H1 (cell line): ENCODE results near the gene CUL1. TPM values are rescaled to one million over a fixed set of nuclear protein-coding genes. Genes with fewer than 3 reads are reported as not detected.
A peak's percentile ranks its signal among the peaks of the same experiment; 100 is the strongest.

Source experiments
- CTCF ChIA-PET: fragments of 300-600 bp; sonication (Branson Sonifier 250); formaldehyde crosslinking; loops from one replicate; lab custom pipeline; 2021; ENCODE audit not compliant: partially characterized antibody; lab: Charles Lee
- POLR2A ChIA-PET: fragments of 300-600 bp; sonication (Branson Sonifier 250); formaldehyde crosslinking; loops from one replicate; lab custom pipeline; 2021; ENCODE audit warnings: inconsistent platforms; ENCODE audit not compliant: partially characterized antibody; lab: Charles Lee
- DNase-seq, 2 experiments: peaks; one replicate each; pipeline versions ENCODE4 v3.0.0 to v3.0.0-alpha.2; 2010 to 2022; ENCODE audit warnings: low spot score in 2 of 2, low read depth in 1 of 2, mixed read lengths in 1 of 2
- FAIRE-seq: peaks from 2 replicates; lab custom pipeline; 2011; peaks lifted over from hg19 to GRCh38; lab: Jason Lieb, UNC
- H2AFZ ChIP-seq: 2 replicates; pipeline ENCODE4 v1.8.1; 2012; ENCODE audit warnings: low read length, inconsistent platforms
- H2AK5ac ChIP-seq: 2 replicates; pipeline ENCODE4 v1.6.1; 2013; ENCODE audit warnings: low read depth, low read length
- H2BK120ac ChIP-seq: replicated peaks from 2 replicates; pipeline ENCODE3; 2013; ENCODE audit warnings: low read depth, low read length, inconsistent platforms
- H2BK12ac ChIP-seq: 2 replicates; pipeline ENCODE4 v1.6.1; 2013; ENCODE audit warnings: low read depth, low read length
- H2BK15ac ChIP-seq: 2 replicates; pipeline ENCODE4 v1.6.1; 2013; ENCODE audit warnings: low read length
- H2BK20ac ChIP-seq: 2 replicates; pipeline ENCODE4 v1.6.1; 2013; ENCODE audit warnings: low read length
- H2BK5ac ChIP-seq: 2 replicates; pipeline ENCODE4 v1.6.1; 2013; ENCODE audit warnings: low read depth, low read length
- H3K14ac ChIP-seq: 2 replicates; pipeline ENCODE4 v1.6.1; 2013; ENCODE audit warnings: inconsistent platforms; ENCODE audit not compliant: insufficient read length
- H3K18ac ChIP-seq: 2 replicates; pipeline ENCODE4 v1.6.1; 2013; ENCODE audit warnings: low read length; ENCODE audit errors: extremely low read depth
- H3K23ac ChIP-seq: 2 replicates; pipeline ENCODE4 v1.6.1; 2013; ENCODE audit warnings: inconsistent platforms; ENCODE audit not compliant: insufficient read length
- H3K23me2 ChIP-seq: 2 replicates; pipeline ENCODE4 v1.6.1; 2013; ENCODE audit warnings: low read depth, low read length
- H3K27ac ChIP-seq: 2 replicates; pipeline ENCODE4 v1.6.1; 2011; ENCODE audit warnings: low read depth, low read length, inconsistent platforms
- H3K27me3 ChIP-seq, 4 experiments: replicated peaks in 1 of 4; 1 replicate in 1 of 4; 2 replicates in 3 of 4; pipeline versions ENCODE4 v1.6.1 to v1.8.1; 2011 to 2013; ENCODE audit warnings: low read length in 3 of 4, mild to moderate bottlenecking in 3 of 4, inconsistent platforms in 2 of 4, mixed read lengths in 2 of 4, moderate library complexity in 1 of 4; ENCODE audit not compliant: control insufficient read depth in 3 of 4, insufficient read depth in 3 of 4; ENCODE audit errors: extremely low read depth in 1 of 4
- H3K36me3 ChIP-seq, 4 experiments: 2 replicates each; pipeline versions ENCODE4 v1.6.1 to v1.8.1; 2011 to 2013; ENCODE audit warnings: mild to moderate bottlenecking in 4 of 4, low read length in 3 of 4, moderate library complexity in 2 of 4, control low read depth in 1 of 4, inconsistent platforms in 1 of 4; ENCODE audit not compliant: insufficient read depth in 4 of 4, control insufficient read depth in 2 of 4
- H3K4ac ChIP-seq: replicated peaks from 2 replicates; pipeline ENCODE3; 2013; ENCODE audit warnings: low read length, low read depth, mixed read lengths, inconsistent platforms; ENCODE audit not compliant: insufficient read length
- H3K4me1 ChIP-seq, 4 experiments: replicated peaks in 1 of 4; 1 replicate in 1 of 4; 2 replicates in 3 of 4; pipeline versions ENCODE4 v1.6.1 to v1.8.1; 2011 to 2013; ENCODE audit warnings: low read length in 3 of 4, inconsistent platforms in 2 of 4, mixed read lengths in 1 of 4; ENCODE audit not compliant: insufficient read depth in 4 of 4, control insufficient read depth in 3 of 4
- H3K4me2 ChIP-seq, 2 experiments: 2 replicates each; pipeline versions ENCODE4 v1.6.1 to v1.8.1; 2011 to 2013; ENCODE audit warnings: low read depth in 2 of 2, low read length in 2 of 2, control low read depth in 1 of 2, inconsistent platforms in 1 of 2, mild to moderate bottlenecking in 1 of 2; ENCODE audit not compliant: insufficient read depth in 1 of 2
- H3K4me3 ChIP-seq, 4 experiments: fragments of 200-600, 300-600 bp in 1 of 4; sonication (generic), shearing (Covaris generic), sonication (Bioruptor Twin) in 1 of 4; 2 replicates each; pipeline versions ENCODE4 v1.5.1 to v1.8.1; 2011 to 2016; ENCODE audit warnings: low read length in 4 of 4, low read depth in 3 of 4, control low read depth in 2 of 4, inconsistent platforms in 2 of 4, mild to moderate bottlenecking in 2 of 4, mixed read lengths in 1 of 4, moderate library complexity in 1 of 4; ENCODE audit not compliant: insufficient read depth in 2 of 4; ENCODE audit errors: extremely low read depth in 1 of 4
- H3K56ac ChIP-seq: replicated peaks from 2 replicates; pipeline ENCODE3; 2013; ENCODE audit warnings: low read depth, mild to moderate bottlenecking, mixed read lengths, low read length, inconsistent platforms; ENCODE audit not compliant: insufficient read length
- H3K79me1 ChIP-seq: 2 replicates; pipeline ENCODE4 v1.6.1; 2013; ENCODE audit warnings: low read depth, low read length, control low read depth
- H3K79me2 ChIP-seq, 2 experiments: 2 replicates each; pipeline versions ENCODE4 v1.6.1 to v1.8.1; 2012 to 2013; ENCODE audit warnings: low read length in 2 of 2, mild to moderate bottlenecking in 2 of 2, inconsistent platforms in 1 of 2; ENCODE audit not compliant: insufficient read depth in 2 of 2, control insufficient read depth in 1 of 2
- H3K9ac ChIP-seq, 4 experiments: replicated peaks in 1 of 4; 1 replicate in 1 of 4; 2 replicates in 3 of 4; pipeline versions ENCODE4 v1.6.1 to v1.8.1; 2011 to 2013; ENCODE audit warnings: low read depth in 3 of 4, low read length in 3 of 4, control low read depth in 2 of 4, mild to moderate bottlenecking in 2 of 4, moderate library complexity in 2 of 4, inconsistent platforms in 1 of 4; ENCODE audit errors: extremely low read depth in 1 of 4
- H3K9me3 ChIP-seq, 2 experiments: 2 replicates each; pipeline versions ENCODE4 v1.6.1 to v1.8.1; 2012 to 2013; ENCODE audit warnings: mild to moderate bottlenecking in 2 of 2, moderate library complexity in 2 of 2, control low read depth in 1 of 2, inconsistent platforms in 1 of 2, low read depth in 1 of 2, low read length in 1 of 2, mixed read lengths in 1 of 2; ENCODE audit not compliant: insufficient read depth in 2 of 2
- H4K20me1 ChIP-seq, 2 experiments: replicated peaks in 1 of 2; 2 replicates each; pipeline versions ENCODE3 to v1.8.1; 2011 to 2013; ENCODE audit warnings: inconsistent platforms in 2 of 2, low read length in 2 of 2, mild to moderate bottlenecking in 1 of 2; ENCODE audit not compliant: insufficient read depth in 2 of 2, control insufficient read depth in 1 of 2
- H4K5ac ChIP-seq: 2 replicates; pipeline ENCODE4 v1.6.1; 2013; ENCODE audit warnings: low read length, low read depth, mixed read lengths, inconsistent platforms; ENCODE audit not compliant: insufficient read length
- H4K8ac ChIP-seq: 2 replicates; pipeline ENCODE4 v1.8.0; 2013; ENCODE audit warnings: mild to moderate bottlenecking, moderate library complexity, low read length, inconsistent platforms; ENCODE audit not compliant: insufficient read depth; ENCODE audit errors: extremely low read depth
- H4K91ac ChIP-seq: replicated peaks from 2 replicates; pipeline ENCODE3; 2013; ENCODE audit warnings: low read length, mixed read lengths, inconsistent platforms; ENCODE audit not compliant: insufficient read length
- E2F6 ChIP-seq: IDR thresholded peaks from 2 replicates; pipeline ENCODE4 v1.6.1; 2012; ENCODE audit warnings: inconsistent platforms
- EP300 ChIP-seq, 2 experiments: IDR thresholded peaks; 1 replicate in 1 of 2; 2 replicates in 1 of 2; pipeline ENCODE4 v1.6.1; 2011 to 2012; ENCODE audit warnings: low read depth in 2 of 2, low read length in 2 of 2, mild to moderate bottlenecking in 2 of 2, borderline replicate concordance in 1 of 2, inconsistent platforms in 1 of 2, moderate library complexity in 1 of 2
- MAX ChIP-seq: IDR thresholded peaks from 2 replicates; pipeline ENCODE4 v1.6.1; 2012; ENCODE audit warnings: inconsistent platforms
- RBBP5 ChIP-seq: IDR thresholded peaks from 2 replicates; pipeline ENCODE4 v1.7.1; 2012; ENCODE audit warnings: low read depth, mild to moderate bottlenecking, inconsistent platforms, low read length, moderate library complexity, borderline replicate concordance
- RXRA ChIP-seq: IDR thresholded peaks from 2 replicates; pipeline ENCODE4 v1.6.1; 2011; ENCODE audit warnings: low read depth, mild to moderate bottlenecking, low read length, moderate library complexity; ENCODE audit not compliant: insufficient read depth
- SIN3A ChIP-seq, 2 experiments: IDR thresholded peaks in 1 of 2; conservative IDR thresholded peaks in 1 of 2; 2 replicates each; pipeline ENCODE4 v1.6.1; 2011 to 2012; ENCODE audit warnings: low read length in 2 of 2, improper control_type of control experiment in 1 of 2, low read depth in 1 of 2, mild to moderate bottlenecking in 1 of 2
- TEAD4 ChIP-seq: IDR thresholded peaks from 2 replicates; pipeline ENCODE4 v1.6.1; 2012; ENCODE audit warnings: low read depth, low read length, inconsistent platforms, mixed read lengths
- ZNF274 ChIP-seq: IDR thresholded peaks from 2 replicates; pipeline ENCODE4 v1.7.0; 2012; ENCODE audit warnings: low read length, borderline replicate concordance; ENCODE audit errors: extremely low read depth
- WGBS, 2 experiments: shearing (Covaris generic) in 1 of 2; methylation state at CpG; one replicate each; pipeline versions ENCODE4 v1.1.6 to v1.1.7; 2013 to 2015; ENCODE audit warnings: low lambda C conversion rate in 2 of 2, mixed read lengths in 2 of 2, inconsistent platforms in 1 of 2, low coverage in 1 of 2, missing lambda C conversion rate in 1 of 2; ENCODE audit not compliant: insufficient replicate concordance in 2 of 2, insufficient coverage in 1 of 2, insufficient read length in 1 of 2; ENCODE audit errors: extremely low coverage in 1 of 2, missing lambda C conversion rate in 1 of 2; 5-methylcytosine and 5-hydroxymethylcytosine counted together
- polyA plus RNA-seq, 7 experiments: library from polyadenylated mRNA; depleted of rRNA in 3 of 7; stranded (reverse) in 5 of 7; unstranded in 2 of 7; fragments of >200 nt in 5 of 7; fragments of 200-250 nt in 2 of 7; gene quantifications; 1 replicate in 5 of 7; 2 replicates in 1 of 7; 4 replicates in 1 of 7; pipeline versions ENCODE4 v1.2.1 to v1.2.3, GENCODE V29; 2011 to 2013; ENCODE audit warnings: missing spikeins in 2 of 7, mixed read lengths in 2 of 7
- total RNA-seq: library from RNA; stranded (reverse); fragmentation: NEBNext Ultra II Directional; extraction: Animal tissue kit (Norgen Biotek cat#: 25700); gene quantifications from 2 replicates; pipeline ENCODE4 v1.2.1, GENCODE V29; 2021
- TF ChIP-seq, protein P1 (sequence below), 3 experiments: IDR thresholded peaks; 1 replicate in 2 of 3; 2 replicates in 1 of 3; pipeline versions ENCODE4 v1.5.1 to v1.6.1; 2011; ENCODE audit warnings: low read length in 3 of 3, mild to moderate bottlenecking in 3 of 3, inconsistent platforms in 2 of 3, low read depth in 1 of 3, moderate library complexity in 1 of 3; ENCODE audit not compliant: insufficient read depth in 1 of 3; ENCODE audit errors: control extremely low read depth in 1 of 3

The CUL1 gene
- total and polyA plus RNA-seq, 2 of the 8 experiments (the other 6 are each of a cell fraction or from before 2014, with no cell fraction given): 33.0 to 77.3 TPM

- Histone ChIP-seq H2AFZ (no peak overlapping the region), H3K9ac (no peak overlapping the region), H3K14ac (no peak overlapping the region), H3K23ac (no peak overlapping the region), H3K27ac (no peak overlapping the region), H4K8ac (no peak overlapping the region), H4K20me1 (peaks cover 9 to 14% of the 10 kb centered on the region in 2 experiments), H3K23me2 (no peaks in the 10 kb centered on the region), H3K27me3 (no peaks in the 10 kb centered on the region), H3K4me1 (peaks cover 2 to 32% (median 18%) of the 10 kb centered on the region in 4 experiments), H4K91ac (no peak overlapping the region), H3K4me3 (peak overlapping the region in 1 of 4 experiments; percentile 89; a peak in 2 of 8 replicates), H2BK5ac (no peak overlapping the region), H2AK5ac (no peak overlapping the region), H2BK15ac (no peak overlapping the region), H3K79me2 (peaks cover 37 to 76% of the 10 kb centered on the region in 2 experiments), H3K9me3 (no peaks in the 10 kb centered on the region), H3K56ac (no peak overlapping the region), H2BK120ac (no peak overlapping the region), H3K79me1 (0 out of 2 replicates have a peak, but pooled peaks cover 4% of the 10 kb centered on the region), H2BK12ac (no peak overlapping the region), H2BK20ac (no peak overlapping the region), H3K36me3 (no peaks in the 10 kb centered on the region), H3K4me2 (peak overlapping the region; percentile 71 to 92), H4K5ac (no peak overlapping the region), H3K18ac (no peak overlapping the region), H3K4ac (no peak overlapping the region)
- ChIA-PET CTCF (interaction anchor here (0.6 to 1.1 kb wide), 2 partner anchors 19 to 22 kb away, joined by 3 to 4 read pairs; no protein-coding TSS in a partner anchor), POLR2A (interaction anchor here (1.3 to 2.5 kb wide), 4 partner anchors 10 to 282 kb away, joined by 3 to 11 read pairs (median 4); no protein-coding TSS in a partner anchor)
- WGBS, 2 experiments: 47% methylated on average over 1 of the region's 1 CpG; no CpG with 5 or more reads in 1 of the 2 experiments
- FAIRE-seq (no peak), DNase-seq (no peak)
- no peak for TF ChIP-seq EP300 (IDR thresholded peaks at IDR 0.05; ENCODE audit: borderline replicate concordance in 1 of 2, low read depth in 2 of 2, low read length in 2 of 2)
- no peak for TF ChIP-seq RBBP5
- no peak for TF ChIP-seq ZNF274
- TF ChIP-seq, protein P1, sequence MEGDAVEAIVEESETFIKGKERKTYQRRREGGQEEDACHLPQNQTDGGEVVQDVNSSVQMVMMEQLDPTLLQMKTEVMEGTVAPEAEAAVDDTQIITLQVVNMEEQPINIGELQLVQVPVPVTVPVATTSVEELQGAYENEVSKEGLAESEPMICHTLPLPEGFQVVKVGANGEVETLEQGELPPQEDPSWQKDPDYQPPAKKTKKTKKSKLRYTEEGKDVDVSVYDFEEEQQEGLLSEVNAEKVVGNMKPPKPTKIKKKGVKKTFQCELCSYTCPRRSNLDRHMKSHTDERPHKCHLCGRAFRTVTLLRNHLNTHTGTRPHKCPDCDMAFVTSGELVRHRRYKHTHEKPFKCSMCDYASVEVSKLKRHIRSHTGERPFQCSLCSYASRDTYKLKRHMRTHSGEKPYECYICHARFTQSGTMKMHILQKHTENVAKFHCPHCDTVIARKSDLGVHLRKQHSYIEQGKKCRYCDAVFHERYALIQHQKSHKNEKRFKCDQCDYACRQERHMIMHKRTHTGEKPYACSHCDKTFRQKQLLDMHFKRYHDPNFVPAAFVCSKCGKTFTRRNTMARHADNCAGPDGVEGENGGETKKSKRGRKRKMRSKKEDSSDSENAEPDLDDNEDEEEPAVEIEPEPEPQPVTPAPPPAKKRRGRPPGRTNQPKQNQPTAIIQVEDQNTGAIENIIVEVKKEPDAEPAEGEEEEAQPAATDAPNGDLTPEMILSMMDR (IDR thresholded peaks at IDR 0.05; ENCODE audit: control extremely low read depth in 1 of 3, insufficient read depth in 1 of 3, low read depth in 1 of 3, low read length in 3 of 3): no peak
- TF ChIP-seq E2F6: no peak
- TF ChIP-seq RXRA: no peak
- TF ChIP-seq TEAD4: no peak
- no peak for TF ChIP-seq MAX
- no peak for TF ChIP-seq SIN3A (conservative IDR thresholded peaks at IDR 0.05 in 1 of 2, IDR thresholded peaks at IDR 0.05 in 1 of 2; ENCODE audit: low read depth in 1 of 2, low read length in 2 of 2)
Measured at GRCh38 chr7:148701414-148701813, 2.7 kb downstream of the CUL1 start.
